ENCODE results near the gene DHFR. TPM values are rescaled to one million over a fixed set of nuclear protein-coding genes. Genes with fewer than 3 reads are reported as not detected.
"Not testable (repeated sequence)": the region's sequence is repeated elsewhere in the genome, so short reads cannot be mapped to it uniquely, and the experiment has no call there.

Gene DHFR
- total RNA-seq, 1 donor from 2014 or later = 0.53 TPM

GRCh38 chr5:80590766-80591165 is 64.0 kb downstream of the DHFR start:
- H3K27ac ChIP-seq = no peak overlapping the region
- no peak overlapping the region for H3K4me3 ChIP-seq
- no peaks in the 10 kb centered on the region for H3K27me3 ChIP-seq
- TF ChIP-seq CTCF (IDR thresholded peaks at IDR 0.05) = no peak
- no peaks in the 10 kb centered on the region for H3K9me3 ChIP-seq
- H3K4me1 ChIP-seq = no peaks in the 10 kb centered on the region
- intact Hi-C loops (cut with DNase I) = no loop called here
- DNase-seq (ENCODE audit: low spot score in 2 of 2) = no peak
- no peaks in the 10 kb centered on the region for H3K36me3 ChIP-seq

GRCh38 chr5:80588858-80589540 is 65.8 kb downstream of the DHFR start:
- intact Hi-C loops (cut with DNase I) = no loop called here
- no peak for TF ChIP-seq CTCF (IDR thresholded peaks at IDR 0.05)

GRCh38 chr5:80584770-80585169 is 70.0 kb downstream of the DHFR start:
- no peaks in the 10 kb centered on the region for H3K27me3 ChIP-seq
- no peak overlapping the region for H3K27ac ChIP-seq
- no peaks in the 10 kb centered on the region for H3K36me3 ChIP-seq
- TF ChIP-seq CTCF (IDR thresholded peaks at IDR 0.05) = no peak
- no peaks in the 10 kb centered on the region for H3K9me3 ChIP-seq
- DNase-seq (ENCODE audit: low spot score in 2 of 2) = no peak
- no peak overlapping the region for H3K4me3 ChIP-seq
- intact Hi-C loops (cut with DNase I) = no loop called here
- no peaks in the 10 kb centered on the region for H3K4me1 ChIP-seq

More at GRCh38 chr5:80588858-80589540, 65.8 kb downstream of the DHFR start:
- H3K27me3 ChIP-seq = no peaks in the 10 kb centered on the region
- H3K4me1 ChIP-seq = no peaks in the 10 kb centered on the region
- no peak overlapping the region for H3K4me3 ChIP-seq
- DNase-seq (ENCODE audit: low spot score in 2 of 2) = no peak
- H3K36me3 ChIP-seq = no peaks in the 10 kb centered on the region
- no peaks in the 10 kb centered on the region for H3K9me3 ChIP-seq
- no peak overlapping the region for H3K27ac ChIP-seq

- H3K27me3 ChIP-seq; H3K4me3 ChIP-seq; H3K27ac ChIP-seq; H3K9me3 ChIP-seq; intact Hi-C loops (cut with DNase I); H3K36me3 ChIP-seq; DNase-seq (ENCODE audit: low spot score in 2 of 2); H3K4me1 ChIP-seq: not testable (repeated sequence)
These were observed 74.5 kb downstream of the DHFR start for GRCh38 chr5:80580291-80580690.

GRCh38 chr5:80579050-80579449 is 75.7 kb downstream of the DHFR start:
- intact Hi-C loops (cut with DNase I) = no loop called here
- H3K4me3 ChIP-seq = no peak overlapping the region
- no peaks in the 10 kb centered on the region for H3K9me3 ChIP-seq
- H3K4me1 ChIP-seq = no peaks in the 10 kb centered on the region
- DNase-seq (ENCODE audit: low spot score in 2 of 2) = no peak
- H3K27me3 ChIP-seq = no peaks in the 10 kb centered on the region
- no peak overlapping the region for H3K27ac ChIP-seq
- no peak for TF ChIP-seq CTCF (IDR thresholded peaks at IDR 0.05)
- H3K36me3 ChIP-seq = no peaks in the 10 kb centered on the region

- H3K9me3 ChIP-seq = no peaks in the 10 kb centered on the region
- no peaks in the 10 kb centered on the region for H3K36me3 ChIP-seq
- no peak overlapping the region for H3K4me3 ChIP-seq
- no peak for DNase-seq (ENCODE audit: low spot score in 2 of 2)
- H3K27me3 ChIP-seq = no peaks in the 10 kb centered on the region
- TF ChIP-seq CTCF (IDR thresholded peaks at IDR 0.05) = no peak
- no peaks in the 10 kb centered on the region for H3K4me1 ChIP-seq
- no peak overlapping the region for H3K27ac ChIP-seq
- intact Hi-C loops (cut with DNase I) = no loop called here
These were observed 77.1 kb downstream of the DHFR start for GRCh38 chr5:80577707-80578106.

All from ascending aorta (tissue), 2 donors.